ENCODE results near the gene TMOD2. TPM values are rescaled to one million over a fixed set of nuclear protein-coding genes. Genes with fewer than 3 reads are reported as not detected.

Gene TMOD2
- total and polyA plus RNA-seq, 2 donors: 4.8 to 5.7 TPM

GRCh38 chr15:51718219-51718618 lies 33.2 kb upstream of the TMOD2 start:
- 94% methylated on average over 4 of the region's 4 CpGs for WGBS
- H3K4me3 ChIP-seq (ENCODE audit: low read length in 2 of 2): no peak overlapping the region

GRCh38 chr15:51718746-51719145 lies 32.7 kb upstream of the TMOD2 start:
- no peak overlapping the region for H3K4me3 ChIP-seq (ENCODE audit: low read length in 2 of 2)
- no peak for DNase-seq (ENCODE audit: low read depth in 6 of 9, low spot score in 9 of 9)
- no peak overlapping the region for H3K27ac ChIP-seq (ENCODE audit: low read depth in 1 of 2, low read length in 1 of 2)
- peaks cover 10% of the 10 kb centered on the region in 2 donors for H3K36me3 ChIP-seq (ENCODE audit: control insufficient read depth in 2 of 2, insufficient read depth in 2 of 2, low read length in 1 of 2)
- no peaks in the 10 kb centered on the region for H3K4me1 ChIP-seq (ENCODE audit: control insufficient read depth in 2 of 2, insufficient read depth in 2 of 2, low read length in 2 of 2)
- WGBS: 91% methylated on average over 3 of the region's 3 CpGs
- no peaks in the 10 kb centered on the region for H3K27me3 ChIP-seq (ENCODE audit: control insufficient read depth in 2 of 2, insufficient read depth in 1 of 2, low read length in 1 of 2)
- H3K9me3 ChIP-seq (ENCODE audit: control insufficient read depth in 2 of 2, insufficient read depth in 1 of 2, low read length in 1 of 2): no peaks in the 10 kb centered on the region

More at GRCh38 chr15:51718219-51718618, 33.2 kb upstream of the TMOD2 start:
- no peaks in the 10 kb centered on the region for H3K27me3 ChIP-seq (ENCODE audit: control insufficient read depth in 2 of 2, insufficient read depth in 1 of 2, low read length in 1 of 2)
- peaks cover 10% of the 10 kb centered on the region in 2 donors for H3K36me3 ChIP-seq (ENCODE audit: control insufficient read depth in 2 of 2, insufficient read depth in 2 of 2, low read length in 1 of 2)
- no peak overlapping the region for H3K27ac ChIP-seq (ENCODE audit: low read depth in 1 of 2, low read length in 1 of 2)
- no peaks in the 10 kb centered on the region for H3K9me3 ChIP-seq (ENCODE audit: control insufficient read depth in 2 of 2, insufficient read depth in 1 of 2, low read length in 1 of 2)
- DNase-seq (ENCODE audit: low read depth in 6 of 9, low spot score in 9 of 9): no peak
- no peaks in the 10 kb centered on the region for H3K4me1 ChIP-seq (ENCODE audit: control insufficient read depth in 2 of 2, insufficient read depth in 2 of 2, low read length in 2 of 2)

- Histone ChIP-seq H3K27ac (ENCODE audit: low read depth in 1 of 2, low read length in 1 of 2) (no peak overlapping the region), H3K9me3 (ENCODE audit: control insufficient read depth in 2 of 2, insufficient read depth in 1 of 2, low read length in 1 of 2) (no peaks in the 10 kb centered on the region), H3K27me3 (ENCODE audit: control insufficient read depth in 2 of 2, insufficient read depth in 1 of 2, low read length in 1 of 2) (no peaks in the 10 kb centered on the region), H3K4me3 (ENCODE audit: low read length in 2 of 2) (no peak overlapping the region), H3K36me3 (ENCODE audit: control insufficient read depth in 2 of 2, insufficient read depth in 2 of 2, low read length in 1 of 2) (peaks cover 10% of the 10 kb centered on the region in 2 donors), H3K4me1 (ENCODE audit: control insufficient read depth in 2 of 2, insufficient read depth in 2 of 2, low read length in 2 of 2) (no peaks in the 10 kb centered on the region)
- whole genome bisulfite sequencing: 91% methylated on average over 8 of the region's 8 CpGs
- DNase-seq (ENCODE audit: low read depth in 6 of 9, low spot score in 9 of 9): no peak
These were observed 31.0 kb upstream of the TMOD2 start for GRCh38 chr15:51720201-51720995.

GRCh38 chr15:51721199-51721960 lies 30.0 kb upstream of the TMOD2 start:
- Histone ChIP-seq H3K27me3 (ENCODE audit: control insufficient read depth in 2 of 2, insufficient read depth in 1 of 2, low read length in 1 of 2) (no peaks in the 10 kb centered on the region), H3K4me3 (ENCODE audit: low read length in 2 of 2) (no peak overlapping the region), H3K4me1 (ENCODE audit: control insufficient read depth in 2 of 2, insufficient read depth in 2 of 2, low read length in 2 of 2) (no peaks in the 10 kb centered on the region), H3K36me3 (ENCODE audit: control insufficient read depth in 2 of 2, insufficient read depth in 2 of 2, low read length in 1 of 2) (peaks cover 10% of the 10 kb centered on the region in 2 donors), H3K9me3 (ENCODE audit: control insufficient read depth in 2 of 2, insufficient read depth in 1 of 2, low read length in 1 of 2) (no peaks in the 10 kb centered on the region), H3K27ac (ENCODE audit: low read depth in 1 of 2, low read length in 1 of 2) (no peak overlapping the region)
- no peak for DNase-seq (ENCODE audit: low read depth in 6 of 9, low spot score in 9 of 9)
- WGBS: 94% methylated on average over 5 of the region's 5 CpGs

GRCh38 chr15:51724199-51724598 lies 27.2 kb upstream of the TMOD2 start:
- no peak for DNase-seq (ENCODE audit: low read depth in 6 of 9, low spot score in 9 of 9)
- WGBS: 95% methylated on average over 2 of the region's 2 CpGs
- Histone ChIP-seq H3K9me3 (ENCODE audit: control insufficient read depth in 2 of 2, insufficient read depth in 1 of 2, low read length in 1 of 2) (no peaks in the 10 kb centered on the region), H3K27me3 (ENCODE audit: control insufficient read depth in 2 of 2, insufficient read depth in 1 of 2, low read length in 1 of 2) (no peaks in the 10 kb centered on the region), H3K36me3 (ENCODE audit: control insufficient read depth in 2 of 2, insufficient read depth in 2 of 2, low read length in 1 of 2) (peaks cover 10% of the 10 kb centered on the region in 2 donors), H3K4me1 (ENCODE audit: control insufficient read depth in 2 of 2, insufficient read depth in 2 of 2, low read length in 2 of 2) (no peaks in the 10 kb centered on the region), H3K4me3 (ENCODE audit: low read length in 2 of 2) (no peak overlapping the region), H3K27ac (ENCODE audit: low read depth in 1 of 2, low read length in 1 of 2) (no peak overlapping the region)

GRCh38 chr15:51724673-51725072 lies 26.7 kb upstream of the TMOD2 start:
- Histone ChIP-seq H3K36me3 (ENCODE audit: control insufficient read depth in 2 of 2, insufficient read depth in 2 of 2, low read length in 1 of 2) (peaks cover 10% of the 10 kb centered on the region in 2 donors), H3K27me3 (ENCODE audit: control insufficient read depth in 2 of 2, insufficient read depth in 1 of 2, low read length in 1 of 2) (no peaks in the 10 kb centered on the region), H3K9me3 (ENCODE audit: control insufficient read depth in 2 of 2, insufficient read depth in 1 of 2, low read length in 1 of 2) (no peaks in the 10 kb centered on the region), H3K27ac (ENCODE audit: low read depth in 1 of 2, low read length in 1 of 2) (no peak overlapping the region), H3K4me1 (ENCODE audit: control insufficient read depth in 2 of 2, insufficient read depth in 2 of 2, low read length in 2 of 2) (no peaks in the 10 kb centered on the region), H3K4me3 (ENCODE audit: low read length in 2 of 2) (no peak overlapping the region)
- DNase-seq (ENCODE audit: low read depth in 6 of 9, low spot score in 9 of 9): no peak
- 38% methylated on average over 1 of the region's 1 CpG for WGBS

- no peak for DNase-seq (ENCODE audit: low read depth in 6 of 9, low spot score in 9 of 9)
- no peak overlapping the region for H3K4me3 ChIP-seq (ENCODE audit: low read length in 2 of 2)
- no peaks in the 10 kb centered on the region for H3K27me3 ChIP-seq (ENCODE audit: control insufficient read depth in 2 of 2, insufficient read depth in 1 of 2, low read length in 1 of 2)
- H3K9me3 ChIP-seq (ENCODE audit: control insufficient read depth in 2 of 2, insufficient read depth in 1 of 2, low read length in 1 of 2): no peaks in the 10 kb centered on the region
- H3K4me1 ChIP-seq (ENCODE audit: control insufficient read depth in 2 of 2, insufficient read depth in 2 of 2, low read length in 2 of 2): peaks cover 7 to 11% of the 10 kb centered on the region in 2 donors
- WGBS: 87% methylated on average over 5 of the region's 5 CpGs
- peaks cover 0 to 4% of the 10 kb centered on the region in 2 donors for H3K36me3 ChIP-seq (ENCODE audit: control insufficient read depth in 2 of 2, insufficient read depth in 2 of 2, low read length in 1 of 2)
- no peak overlapping the region for H3K27ac ChIP-seq (ENCODE audit: low read depth in 1 of 2, low read length in 1 of 2)
These were observed 24.9 kb upstream of the TMOD2 start for GRCh38 chr15:51726302-51727073.

- Histone ChIP-seq H3K27me3 (ENCODE audit: control insufficient read depth in 2 of 2, insufficient read depth in 1 of 2, low read length in 1 of 2) (no peaks in the 10 kb centered on the region), H3K4me1 (ENCODE audit: control insufficient read depth in 2 of 2, insufficient read depth in 2 of 2, low read length in 2 of 2) (peaks cover 12 to 20% of the 10 kb centered on the region in 2 donors), H3K9me3 (ENCODE audit: control insufficient read depth in 2 of 2, insufficient read depth in 1 of 2, low read length in 1 of 2) (no peaks in the 10 kb centered on the region), H3K4me3 (ENCODE audit: low read length in 2 of 2) (no peak overlapping the region), H3K27ac (ENCODE audit: low read depth in 1 of 2, low read length in 1 of 2) (no peak overlapping the region), H3K36me3 (ENCODE audit: control insufficient read depth in 2 of 2, insufficient read depth in 2 of 2, low read length in 1 of 2) (no peaks in the 10 kb centered on the region)
- 96% methylated on average over 4 of the region's 4 CpGs for WGBS
- no peak for DNase-seq (ENCODE audit: low read depth in 6 of 9, low spot score in 9 of 9)
These were observed 24.1 kb upstream of the TMOD2 start for GRCh38 chr15:51727141-51727897.
